Measurements from ENCODE around the gene SCN3B.

DNA sequence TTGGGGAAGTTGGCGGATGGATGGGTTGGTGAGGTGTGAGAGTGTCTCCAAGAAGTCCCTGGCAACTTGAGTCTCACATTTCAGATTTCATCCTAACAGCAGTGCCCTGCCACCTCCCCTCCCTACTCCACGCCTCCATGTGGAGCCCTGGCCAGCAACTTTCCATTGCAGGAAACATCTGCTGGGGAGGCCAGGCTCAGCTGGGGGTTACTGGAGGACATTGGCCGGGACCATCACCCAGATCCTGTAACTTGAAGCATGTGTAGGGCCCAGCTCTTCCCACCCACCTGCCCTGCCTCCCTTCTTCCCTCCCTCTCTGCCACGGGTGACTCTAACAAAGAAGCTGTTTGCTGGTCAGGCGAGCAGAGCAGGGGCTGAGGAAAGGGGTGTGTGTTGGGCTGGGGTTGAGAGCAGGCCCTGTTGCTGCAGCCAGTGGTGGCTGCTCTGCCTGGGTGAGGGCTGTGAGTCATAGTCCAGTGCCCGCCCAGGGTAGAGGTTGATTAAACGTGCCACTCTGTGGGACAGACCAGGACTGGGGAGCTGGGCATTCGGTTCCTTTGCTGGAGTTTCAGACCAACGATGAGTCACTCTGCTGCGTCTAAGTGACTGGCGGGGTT, 64.0 kb downstream of the SCN3B start:
- TF ChIP-seq, protein P1, sequence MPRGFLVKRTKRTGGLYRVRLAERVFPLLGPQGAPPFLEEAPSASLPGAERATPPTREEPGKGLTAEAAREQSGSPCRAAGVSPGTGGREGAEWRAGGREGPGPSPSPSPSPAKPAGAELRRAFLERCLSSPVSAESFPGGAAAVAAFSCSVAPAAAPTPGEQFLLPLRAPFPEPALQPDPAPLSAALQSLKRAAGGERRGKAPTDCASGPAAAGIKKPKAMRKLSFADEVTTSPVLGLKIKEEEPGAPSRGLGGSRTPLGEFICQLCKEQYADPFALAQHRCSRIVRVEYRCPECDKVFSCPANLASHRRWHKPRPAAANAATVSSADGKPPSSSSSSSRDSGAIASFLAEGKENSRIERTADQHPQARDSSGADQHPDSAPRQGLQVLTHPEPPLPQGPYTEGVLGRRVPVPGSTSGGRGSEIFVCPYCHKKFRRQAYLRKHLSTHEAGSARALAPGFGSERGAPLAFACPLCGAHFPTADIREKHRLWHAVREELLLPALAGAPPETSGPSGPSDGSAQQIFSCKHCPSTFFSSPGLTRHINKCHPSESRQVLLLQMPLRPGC (tag by site-specific recombination; IDR thresholded peaks at IDR 0.05), result no peak
- TF ChIP-seq, protein P2, sequence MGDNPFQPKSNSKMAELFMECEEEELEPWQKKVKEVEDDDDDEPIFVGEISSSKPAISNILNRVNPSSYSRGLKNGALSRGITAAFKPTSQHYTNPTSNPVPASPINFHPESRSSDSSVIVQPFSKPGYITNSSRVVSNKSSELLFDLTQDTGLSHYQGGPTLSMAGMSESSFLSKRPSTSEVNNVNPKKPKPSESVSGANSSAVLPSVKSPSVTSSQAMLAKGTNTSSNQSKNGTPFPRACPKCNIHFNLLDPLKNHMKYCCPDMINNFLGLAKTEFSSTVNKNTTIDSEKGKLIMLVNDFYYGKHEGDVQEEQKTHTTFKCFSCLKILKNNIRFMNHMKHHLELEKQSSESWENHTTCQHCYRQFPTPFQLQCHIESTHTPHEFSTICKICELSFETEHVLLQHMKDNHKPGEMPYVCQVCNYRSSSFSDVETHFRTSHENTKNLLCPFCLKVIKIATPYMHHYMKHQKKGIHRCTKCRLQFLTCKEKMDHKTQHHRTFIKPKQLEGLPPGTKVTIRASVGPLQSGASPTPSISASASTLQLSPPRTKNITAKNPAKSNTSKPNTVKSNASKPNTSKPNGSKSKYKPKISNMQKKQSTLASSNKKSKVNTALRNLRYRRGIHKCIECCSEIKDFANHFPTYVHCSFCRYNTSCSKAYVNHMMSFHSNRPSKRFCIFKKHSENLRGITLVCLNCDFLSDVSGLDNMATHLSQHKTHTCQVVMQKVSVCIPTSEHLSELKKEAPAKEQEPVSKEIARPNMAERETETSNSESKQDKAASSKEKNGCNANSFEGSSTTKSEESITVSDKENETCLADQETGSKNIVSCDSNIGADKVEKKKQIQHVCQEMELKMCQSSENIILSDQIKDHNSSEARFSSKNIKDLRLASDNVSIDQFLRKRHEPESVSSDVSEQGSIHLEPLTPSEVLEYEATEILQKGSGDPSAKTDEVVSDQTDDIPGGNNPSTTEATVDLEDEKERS (tag by site-specific recombination; IDR thresholded peaks at IDR 0.05), result no peak
- TF ChIP-seq, protein P3, sequence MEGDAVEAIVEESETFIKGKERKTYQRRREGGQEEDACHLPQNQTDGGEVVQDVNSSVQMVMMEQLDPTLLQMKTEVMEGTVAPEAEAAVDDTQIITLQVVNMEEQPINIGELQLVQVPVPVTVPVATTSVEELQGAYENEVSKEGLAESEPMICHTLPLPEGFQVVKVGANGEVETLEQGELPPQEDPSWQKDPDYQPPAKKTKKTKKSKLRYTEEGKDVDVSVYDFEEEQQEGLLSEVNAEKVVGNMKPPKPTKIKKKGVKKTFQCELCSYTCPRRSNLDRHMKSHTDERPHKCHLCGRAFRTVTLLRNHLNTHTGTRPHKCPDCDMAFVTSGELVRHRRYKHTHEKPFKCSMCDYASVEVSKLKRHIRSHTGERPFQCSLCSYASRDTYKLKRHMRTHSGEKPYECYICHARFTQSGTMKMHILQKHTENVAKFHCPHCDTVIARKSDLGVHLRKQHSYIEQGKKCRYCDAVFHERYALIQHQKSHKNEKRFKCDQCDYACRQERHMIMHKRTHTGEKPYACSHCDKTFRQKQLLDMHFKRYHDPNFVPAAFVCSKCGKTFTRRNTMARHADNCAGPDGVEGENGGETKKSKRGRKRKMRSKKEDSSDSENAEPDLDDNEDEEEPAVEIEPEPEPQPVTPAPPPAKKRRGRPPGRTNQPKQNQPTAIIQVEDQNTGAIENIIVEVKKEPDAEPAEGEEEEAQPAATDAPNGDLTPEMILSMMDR (tag by site-specific recombination; IDR thresholded peaks at IDR 0.05), result no peak
- no peak for TF ChIP-seq ZNF558 (tag by site-specific recombination; IDR thresholded peaks at IDR 0.05)
- no peak for TF ChIP-seq ZNF501 (tag by site-specific recombination; IDR thresholded peaks at IDR 0.05)
- TF ChIP-seq, protein P4, sequence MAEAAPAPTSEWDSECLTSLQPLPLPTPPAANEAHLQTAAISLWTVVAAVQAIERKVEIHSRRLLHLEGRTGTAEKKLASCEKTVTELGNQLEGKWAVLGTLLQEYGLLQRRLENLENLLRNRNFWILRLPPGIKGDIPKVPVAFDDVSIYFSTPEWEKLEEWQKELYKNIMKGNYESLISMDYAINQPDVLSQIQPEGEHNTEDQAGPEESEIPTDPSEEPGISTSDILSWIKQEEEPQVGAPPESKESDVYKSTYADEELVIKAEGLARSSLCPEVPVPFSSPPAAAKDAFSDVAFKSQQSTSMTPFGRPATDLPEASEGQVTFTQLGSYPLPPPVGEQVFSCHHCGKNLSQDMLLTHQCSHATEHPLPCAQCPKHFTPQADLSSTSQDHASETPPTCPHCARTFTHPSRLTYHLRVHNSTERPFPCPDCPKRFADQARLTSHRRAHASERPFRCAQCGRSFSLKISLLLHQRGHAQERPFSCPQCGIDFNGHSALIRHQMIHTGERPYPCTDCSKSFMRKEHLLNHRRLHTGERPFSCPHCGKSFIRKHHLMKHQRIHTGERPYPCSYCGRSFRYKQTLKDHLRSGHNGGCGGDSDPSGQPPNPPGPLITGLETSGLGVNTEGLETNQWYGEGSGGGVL (tag by site-specific recombination; IDR thresholded peaks at IDR 0.05), result no peak
- TF ChIP-seq ZNF791 (tag by site-specific recombination; IDR thresholded peaks at IDR 0.05), result no peak
- TF ChIP-seq, protein P5, sequence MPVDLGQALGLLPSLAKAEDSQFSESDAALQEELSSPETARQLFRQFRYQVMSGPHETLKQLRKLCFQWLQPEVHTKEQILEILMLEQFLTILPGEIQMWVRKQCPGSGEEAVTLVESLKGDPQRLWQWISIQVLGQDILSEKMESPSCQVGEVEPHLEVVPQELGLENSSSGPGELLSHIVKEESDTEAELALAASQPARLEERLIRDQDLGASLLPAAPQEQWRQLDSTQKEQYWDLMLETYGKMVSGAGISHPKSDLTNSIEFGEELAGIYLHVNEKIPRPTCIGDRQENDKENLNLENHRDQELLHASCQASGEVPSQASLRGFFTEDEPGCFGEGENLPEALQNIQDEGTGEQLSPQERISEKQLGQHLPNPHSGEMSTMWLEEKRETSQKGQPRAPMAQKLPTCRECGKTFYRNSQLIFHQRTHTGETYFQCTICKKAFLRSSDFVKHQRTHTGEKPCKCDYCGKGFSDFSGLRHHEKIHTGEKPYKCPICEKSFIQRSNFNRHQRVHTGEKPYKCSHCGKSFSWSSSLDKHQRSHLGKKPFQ (tag by site-specific recombination; IDR thresholded peaks at IDR 0.05), result no peak

Measured in HEK293 (cell line).